Muscle layer of duodenum (tissue), 2 donors: Measurements from ENCODE around the gene KCTD20.
"Not testable (repeated sequence)": the region's sequence is repeated elsewhere in the genome, so short reads cannot be mapped to it uniquely, and the experiment has no call there.

Experiments
- H3K27ac ChIP-seq: one replicate; pipeline ENCODE4 v1.7.0; 2013; ENCODE audit warnings: mild to moderate bottlenecking, low read length
- H3K27me3 ChIP-seq: one replicate; pipeline ENCODE4 v1.7.0; 2013; ENCODE audit warnings: low read depth, mild to moderate bottlenecking, control low read depth, low read length
- H3K36me3 ChIP-seq, 2 donors: one replicate each; pipeline ENCODE4 v1.7.0; 2013; ENCODE audit warnings: low read length in 2 of 2, control low read depth in 1 of 2, mild to moderate bottlenecking in 1 of 2; ENCODE audit not compliant: insufficient read depth in 2 of 2, control insufficient read depth in 1 of 2
- H3K4me1 ChIP-seq, 2 donors: one replicate each; pipeline ENCODE4 v1.7.0; 2013; ENCODE audit warnings: low read length in 2 of 2, mild to moderate bottlenecking in 2 of 2, control low read depth in 1 of 2, moderate library complexity in 1 of 2; ENCODE audit not compliant: insufficient read depth in 2 of 2, control insufficient read depth in 1 of 2
- H3K4me3 ChIP-seq, 2 donors: one replicate each; pipeline ENCODE4 v1.7.0; 2013; ENCODE audit warnings: low read length in 2 of 2, low read depth in 1 of 2, mild to moderate bottlenecking in 1 of 2
- H3K9me3 ChIP-seq, 2 donors: one replicate each; pipeline ENCODE4 v1.7.0; 2013; ENCODE audit warnings: low read length in 2 of 2, control low read depth in 1 of 2, mild to moderate bottlenecking in 1 of 2; ENCODE audit not compliant: control insufficient read depth in 1 of 2
- donor health status: healthy.

Gene KCTD20

GRCh38 chr6:36449173-36449572 lies 6.4 kb downstream of the KCTD20 start:
- peaks cover 4 to 15% of the 10 kb centered on the region in 2 donors for H3K4me1 ChIP-seq
- H3K36me3 ChIP-seq, H3K27ac ChIP-seq, H3K4me3 ChIP-seq, H3K27me3 ChIP-seq, H3K9me3 ChIP-seq: not testable (repeated sequence)

DNA sequence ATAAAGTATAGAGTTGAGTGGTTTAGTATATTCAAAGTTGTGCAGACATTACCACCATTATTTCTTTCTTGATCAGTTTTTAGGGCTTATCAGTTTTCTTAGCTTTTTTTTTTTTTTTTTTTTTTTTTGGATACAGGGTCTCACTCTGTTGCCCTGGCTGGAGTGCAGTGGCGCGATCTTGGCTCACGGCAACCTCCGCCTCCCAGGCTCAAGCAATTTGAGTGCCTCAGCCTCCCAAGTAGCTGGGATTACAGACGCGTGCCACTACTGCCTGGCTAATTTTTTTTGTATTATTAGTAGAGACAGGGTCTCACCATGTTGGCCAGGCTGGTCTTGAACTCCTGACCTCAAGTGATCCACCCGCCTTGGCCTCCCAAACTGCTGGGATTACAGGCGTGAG lies 10.1 kb downstream of the KCTD20 start:
- H3K9me3 ChIP-seq, H3K4me3 ChIP-seq, H3K4me1 ChIP-seq, H3K27ac ChIP-seq, H3K27me3 ChIP-seq, H3K36me3 ChIP-seq: not testable (repeated sequence)

DNA sequence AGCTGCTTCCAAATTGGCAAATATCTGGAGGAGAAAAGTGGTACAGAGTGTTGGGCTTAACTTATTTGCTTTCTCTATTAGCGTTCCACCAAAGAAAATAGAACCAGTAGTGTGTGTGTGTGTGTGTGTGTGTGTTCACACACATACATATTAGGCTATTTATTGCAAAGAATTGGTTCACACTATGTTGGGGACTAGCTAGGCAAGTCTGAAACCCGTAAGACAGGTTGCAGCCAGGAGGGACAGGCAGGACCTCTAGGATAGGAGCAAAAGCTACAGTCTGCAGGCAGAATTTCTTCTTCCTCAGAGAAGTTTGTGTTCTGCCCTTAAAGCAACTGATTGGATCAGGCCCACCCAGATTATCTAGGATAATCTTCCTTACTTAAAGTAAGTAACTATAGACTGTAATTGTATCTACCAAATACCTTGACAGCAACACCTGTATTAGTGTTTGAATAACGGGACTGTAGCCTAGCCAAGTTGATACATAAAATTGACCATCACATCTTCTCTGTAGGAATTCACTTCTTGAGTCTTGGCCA lies 12.8 kb downstream of the KCTD20 start:
- Histone ChIP-seq H3K4me1 (peaks cover 5 to 6% of the 10 kb centered on the region in 2 donors), H3K27ac (no peak overlapping the region), H3K36me3 (peaks cover 4 to 5% of the 10 kb centered on the region in 2 donors), H3K27me3 (no peaks in the 10 kb centered on the region), H3K4me3 (no peak overlapping the region), H3K9me3 (no peaks in the 10 kb centered on the region)

DNA sequence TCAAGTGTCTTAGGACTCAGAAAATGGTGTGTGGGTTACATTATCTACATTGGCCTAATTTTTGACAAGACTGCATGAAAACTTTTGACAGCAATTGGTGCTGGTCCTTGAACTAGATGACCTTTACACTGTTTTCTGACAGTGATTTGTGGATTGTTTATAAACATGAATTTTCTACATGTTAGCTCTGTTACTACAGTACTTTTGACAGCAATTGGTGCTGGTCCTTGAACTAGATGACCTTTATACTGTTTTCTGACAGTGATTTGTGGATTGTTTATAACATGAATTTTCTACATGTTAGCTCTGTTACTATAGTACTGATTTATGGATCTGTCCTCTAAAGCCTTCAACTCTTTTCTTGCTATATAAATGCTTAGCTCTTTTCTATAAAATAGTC lies 16.7 kb downstream of the KCTD20 start:
- H3K9me3 ChIP-seq: no peaks in the 10 kb centered on the region
- no peak overlapping the region for H3K27ac ChIP-seq
- H3K27me3 ChIP-seq: no peaks in the 10 kb centered on the region

DNA sequence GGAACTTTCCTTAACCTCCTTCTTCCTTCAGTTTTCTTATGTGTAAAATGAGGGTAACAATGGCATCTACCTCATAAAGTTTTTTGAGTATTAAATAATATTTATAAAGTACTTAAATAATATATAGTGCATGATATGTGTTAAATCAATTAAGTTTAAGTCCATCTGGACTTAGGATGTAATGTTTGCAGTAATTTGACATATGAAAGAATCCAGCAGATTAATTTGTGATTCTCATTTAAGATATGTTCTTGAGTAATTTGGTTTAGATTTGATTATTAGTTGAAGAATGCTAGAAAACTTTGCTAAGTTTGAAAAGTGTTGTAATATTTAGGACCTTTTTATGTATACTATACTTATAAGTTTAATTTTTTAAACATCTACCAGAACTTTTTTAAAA lies 18.1 kb downstream of the KCTD20 start:
- H3K27me3 ChIP-seq: no peaks in the 10 kb centered on the region
- no peaks in the 10 kb centered on the region for H3K36me3 ChIP-seq
- no peaks in the 10 kb centered on the region for H3K9me3 ChIP-seq
- peaks cover 5 to 6% of the 10 kb centered on the region in 2 donors for H3K4me1 ChIP-seq
- H3K4me3 ChIP-seq: no peak overlapping the region
- no peak overlapping the region for H3K27ac ChIP-seq

More for the DNA sequence above, 16.7 kb downstream of the KCTD20 start:
- Histone ChIP-seq H3K4me1 (peaks cover 5 to 6% of the 10 kb centered on the region in 2 donors), H3K4me3 (no peak overlapping the region), H3K36me3 (no peaks in the 10 kb centered on the region)

DNA sequence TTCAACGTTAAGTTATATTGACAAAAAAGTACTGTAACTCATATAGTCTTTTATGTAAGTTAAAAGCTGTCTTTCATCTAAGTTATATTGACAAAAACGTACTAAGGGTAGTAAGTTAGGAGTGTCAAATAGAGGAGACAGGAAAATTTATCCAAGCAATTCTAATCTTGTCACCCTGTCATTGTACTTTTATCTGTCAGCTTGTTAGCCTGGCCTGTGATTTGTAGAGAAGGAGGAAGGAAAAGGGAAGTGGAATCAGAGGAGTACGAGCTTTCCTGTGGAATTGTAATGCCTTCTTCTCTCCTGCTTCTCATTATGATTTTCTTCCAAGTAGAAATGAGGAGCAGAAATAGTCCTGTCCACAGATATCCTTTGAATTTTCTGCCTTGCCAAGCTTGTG lies 18.8 kb downstream of the KCTD20 start:
- Histone ChIP-seq H3K4me1 (peaks cover 5 to 6% of the 10 kb centered on the region in 2 donors), H3K36me3 (no peaks in the 10 kb centered on the region), H3K9me3 (no peaks in the 10 kb centered on the region), H3K27ac (no peak overlapping the region), H3K27me3 (no peaks in the 10 kb centered on the region), H3K4me3 (no peak overlapping the region)

- H3K27ac ChIP-seq: no peak overlapping the region
Measured at GRCh38 chr6:36463676-36464075, 20.9 kb downstream of the KCTD20 start.

GRCh38 chr6:36464233-36464632 lies 21.4 kb downstream of the KCTD20 start:
- Histone ChIP-seq H3K27ac (no peak overlapping the region), H3K4me1 (peaks cover 4 to 5% of the 10 kb centered on the region in 2 donors), H3K27me3 (no peaks in the 10 kb centered on the region), H3K9me3 (no peaks in the 10 kb centered on the region), H3K36me3 (no peaks in the 10 kb centered on the region), H3K4me3 (no peak overlapping the region)

More at GRCh38 chr6:36463676-36464075, 20.9 kb downstream of the KCTD20 start:
- Histone ChIP-seq H3K27me3 (no peaks in the 10 kb centered on the region), H3K36me3 (no peaks in the 10 kb centered on the region), H3K9me3 (no peaks in the 10 kb centered on the region), H3K4me3 (no peak overlapping the region), H3K4me1 (peaks cover 5 to 6% of the 10 kb centered on the region in 2 donors)

- Histone ChIP-seq H3K36me3 (peaks cover 9 to 18% of the 10 kb centered on the region in 2 donors), H3K9me3 (no peaks in the 10 kb centered on the region), H3K4me3 (no peak overlapping the region), H3K27ac (no peak overlapping the region), H3K27me3 (no peaks in the 10 kb centered on the region), H3K4me1 (no peaks in the 10 kb centered on the region)
Measured at GRCh38 chr6:36467625-36468024, 24.8 kb downstream of the KCTD20 start.

DNA sequence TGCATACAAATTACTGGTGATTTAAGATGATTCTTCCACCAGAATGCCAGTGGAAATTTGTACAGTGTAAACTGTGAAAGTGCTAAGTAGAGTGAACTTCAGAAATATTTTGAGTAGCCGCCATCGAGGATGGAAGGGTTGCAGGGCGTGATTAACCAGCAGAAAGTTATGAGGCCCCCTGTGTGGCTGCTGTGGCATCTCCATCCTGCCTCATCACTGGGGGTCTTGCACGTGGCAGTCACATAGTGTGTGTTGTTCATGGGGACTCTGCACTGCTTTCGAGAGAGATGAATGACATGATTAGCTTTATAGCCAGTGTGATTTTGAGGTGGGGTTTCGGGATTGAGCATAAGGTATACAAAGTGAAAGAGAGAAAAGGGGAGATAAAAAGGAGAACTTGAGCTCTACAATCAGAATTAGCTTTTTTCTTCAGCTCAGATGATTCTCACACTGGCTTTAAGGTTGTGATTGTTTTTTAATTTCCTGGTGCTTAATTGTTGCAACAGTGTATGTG lies 26.4 kb downstream of the KCTD20 start:
- Histone ChIP-seq H3K27me3 (no peaks in the 10 kb centered on the region), H3K4me1 (no peaks in the 10 kb centered on the region), H3K27ac (no peak overlapping the region), H3K9me3 (no peaks in the 10 kb centered on the region), H3K4me3 (no peak overlapping the region), H3K36me3 (peaks cover 9 to 18% of the 10 kb centered on the region in 2 donors)

DNA sequence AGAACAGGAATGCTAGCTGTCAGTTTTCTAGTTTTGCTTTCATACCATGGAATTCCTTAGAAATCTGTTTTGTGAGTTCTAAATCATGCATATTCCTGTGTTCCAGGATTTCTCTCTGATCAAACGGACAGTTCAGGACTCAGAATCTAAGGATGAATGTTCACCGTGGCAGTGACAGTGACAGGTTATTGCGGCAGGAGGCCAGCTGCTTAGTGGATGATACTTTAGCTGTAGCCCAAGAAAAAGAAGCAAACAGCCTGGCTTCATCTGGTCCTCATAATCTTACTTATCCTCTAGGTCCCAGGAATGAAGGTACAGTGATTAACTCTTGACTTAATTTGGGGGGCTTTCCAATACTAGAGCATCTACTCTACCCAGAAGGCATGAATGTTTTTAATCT lies 27.1 kb downstream of the KCTD20 start:
- Histone ChIP-seq H3K36me3 (peaks cover 13 to 23% of the 10 kb centered on the region in 2 donors), H3K4me3 (no peak overlapping the region), H3K27ac (no peak overlapping the region), H3K9me3 (no peaks in the 10 kb centered on the region), H3K4me1 (no peaks in the 10 kb centered on the region), H3K27me3 (no peaks in the 10 kb centered on the region)

DNA sequence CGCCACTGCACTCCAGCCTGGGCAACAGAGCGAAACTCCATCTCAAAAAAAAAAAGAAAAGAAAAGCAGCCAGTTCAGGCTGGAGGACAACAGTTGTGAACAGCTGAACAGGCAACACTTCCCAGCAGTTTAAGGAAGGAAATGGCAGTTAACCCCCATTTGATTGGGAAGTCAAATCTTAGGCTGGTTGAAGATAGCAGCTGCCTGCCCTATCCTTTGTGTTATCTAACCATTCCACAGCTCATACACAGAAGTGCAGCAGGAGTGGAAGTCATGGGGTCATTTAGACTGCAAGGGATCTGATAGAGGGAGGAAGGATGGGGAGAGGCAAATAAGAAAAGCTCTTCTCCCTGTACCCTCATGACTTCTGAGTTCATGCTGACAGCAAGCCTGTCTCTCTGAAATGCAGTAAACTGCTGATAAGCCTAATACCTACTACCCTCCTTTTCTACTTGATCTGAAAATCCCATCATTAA lies 35.3 kb downstream of the KCTD20 start:
- no peak overlapping the region for H3K27ac ChIP-seq
- peaks cover 24 to 36% of the 10 kb centered on the region in 2 donors for H3K36me3 ChIP-seq
- no peaks in the 10 kb centered on the region for H3K4me1 ChIP-seq
- no peaks in the 10 kb centered on the region for H3K9me3 ChIP-seq
- no peak overlapping the region for H3K4me3 ChIP-seq
- no peaks in the 10 kb centered on the region for H3K27me3 ChIP-seq
